MM.1S (cell line): Measurements from ENCODE around the gene TTLL5.

Experiments
- DNase-seq: peaks from one replicate; pipeline ENCODE4 v3.0.0-alpha.2; 2015
- H2AFZ ChIP-seq: fragments of 300-600 bp; sonication (generic); 2 replicates; pipeline ENCODE4 v1.6.0; 2016; ENCODE audit warnings: antibody characterized with exemption, low read length
- H3F3A ChIP-seq: fragments of 300-600 bp; sonication (generic); 2 replicates; pipeline ENCODE4 v1.6.1; 2016; ENCODE audit warnings: mild to moderate bottlenecking, antibody characterized with exemption, low read length, moderate library complexity, mixed read lengths; ENCODE audit not compliant: insufficient read depth
- H3K27ac ChIP-seq: fragments of 300-600 bp; sonication (generic); 2 replicates; pipeline ENCODE4 v1.5.1; 2016; ENCODE audit warnings: mild to moderate bottlenecking, low read length
- H3K27me3 ChIP-seq: fragments of 300-600 bp; sonication (generic); replicated peaks from 2 replicates; pipeline ENCODE4 v1.6.0; 2016; ENCODE audit warnings: low read length; ENCODE audit not compliant: insufficient read depth
- H3K36me3 ChIP-seq: fragments of 300-600 bp; sonication (generic); replicated peaks from 2 replicates; pipeline ENCODE4 v1.6.1; 2016; ENCODE audit warnings: mild to moderate bottlenecking, low read length, mixed read lengths; ENCODE audit not compliant: insufficient read depth
- H3K4me1 ChIP-seq: fragments of 300-600 bp; sonication (generic); 2 replicates; pipeline ENCODE4 v1.6.1; 2016; ENCODE audit warnings: low read length, mixed read lengths
- H3K4me2 ChIP-seq: fragments of 300-600 bp; sonication (generic); 2 replicates; pipeline ENCODE4 v1.6.0; 2016; ENCODE audit warnings: low read depth, low read length
- H3K4me3 ChIP-seq: fragments of 300-600 bp; sonication (generic); 2 replicates; pipeline ENCODE4 v1.5.1; 2016; ENCODE audit warnings: low read length, mixed read lengths
- H3K79me2 ChIP-seq: fragments of 300-600 bp; sonication (generic); 2 replicates; pipeline ENCODE4 v1.6.1; 2016; ENCODE audit warnings: mixed run types, low read length, mixed read lengths
- H3K9ac ChIP-seq: fragments of 300-600 bp; sonication (generic); 2 replicates; pipeline ENCODE4 v1.6.1; 2016; ENCODE audit warnings: low read length, mixed read lengths
- H3K9me2 ChIP-seq: fragments of 300-600 bp; sonication (generic); replicated peaks from 2 replicates; pipeline ENCODE4 v1.6.1; 2016; ENCODE audit warnings: mild to moderate bottlenecking, low read length, mixed read lengths; ENCODE audit not compliant: insufficient read depth
- H3K9me3 ChIP-seq: fragments of 300-600 bp; sonication (generic); replicated peaks from 2 replicates; pipeline ENCODE4 v1.6.1; 2016; ENCODE audit warnings: mild to moderate bottlenecking, low read length, mixed read lengths; ENCODE audit not compliant: insufficient read depth
- H4K20me1 ChIP-seq: fragments of 300-600 bp; sonication (generic); 2 replicates; pipeline ENCODE4 v1.6.1; 2016; ENCODE audit warnings: mild to moderate bottlenecking, low read length, moderate library complexity, mixed read lengths; ENCODE audit not compliant: insufficient read depth
- CTCF ChIP-seq: fragments of 300-600 bp; sonication (generic); IDR thresholded peaks from 2 replicates; pipeline ENCODE4 v1.5.1; 2016; ENCODE audit warnings: antibody characterized with exemption, low read length, mixed read lengths
- EZH2 ChIP-seq: fragments of 300-600 bp; sonication (generic); optimal IDR thresholded peaks from 2 replicates; pipeline ENCODE3; 2017; ENCODE audit warnings: low read depth, mild to moderate bottlenecking, antibody characterized with exemption, low read length, mixed read lengths
- EZH2phosphoT487 ChIP-seq: fragments of 300-600 bp; sonication (generic); IDR thresholded peaks from 2 replicates; pipeline ENCODE4 v1.6.1; 2018; ENCODE audit warnings: antibody characterized with exemption, low read length

Gene TTLL5

GRCh38 chr14:75854111-75854799 is 193.2 kb downstream of the TTLL5 start:
- Histone ChIP-seq H2AFZ (no peak overlapping the region), H3K4me2 (no peak overlapping the region), H3K36me3 (no peaks in the 10 kb centered on the region), H3K9me3 (no peaks in the 10 kb centered on the region), H3F3A (no peaks in the 10 kb centered on the region), H3K9me2 (no peaks in the 10 kb centered on the region), H3K79me2 (no peaks in the 10 kb centered on the region), H3K9ac (no peak overlapping the region), H4K20me1 (no peaks in the 10 kb centered on the region), H3K27me3 (no peaks in the 10 kb centered on the region), H3K4me3 (no peak overlapping the region), H3K4me1 (no peaks in the 10 kb centered on the region), H3K27ac (no peak overlapping the region)
- no peak for TF ChIP-seq EZH2phosphoT487
- TF ChIP-seq CTCF: no peak
- TF ChIP-seq EZH2: no peak
- no peak for DNase-seq

DNA sequence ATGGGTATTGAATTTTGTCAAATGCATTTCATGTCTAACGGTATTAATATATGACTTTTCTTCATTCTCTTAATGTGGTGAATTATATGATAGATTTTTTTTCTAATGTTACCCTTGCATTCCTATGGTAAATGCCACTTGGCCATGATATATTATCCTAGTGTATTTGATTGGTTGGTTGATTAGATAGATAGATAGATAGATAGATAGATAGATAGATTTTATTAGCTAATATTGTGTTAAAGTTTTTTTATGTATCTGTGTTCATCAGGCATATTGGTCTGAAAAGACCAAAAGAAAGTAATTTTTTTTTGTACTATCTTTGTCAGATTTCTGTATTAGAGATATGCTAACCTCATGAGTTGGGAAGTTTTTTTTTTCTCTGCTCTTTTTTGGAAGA is 196.2 kb downstream of the TTLL5 start:
- Histone ChIP-seq H3K27me3 (no peaks in the 10 kb centered on the region), H3K9me3 (no peaks in the 10 kb centered on the region), H3K4me3 (no peak overlapping the region), H2AFZ (no peak overlapping the region), H3K79me2 (no peaks in the 10 kb centered on the region), H3K4me2 (no peak overlapping the region), H3K27ac (no peak overlapping the region), H4K20me1 (no peaks in the 10 kb centered on the region), H3K4me1 (peaks cover 15% of the 10 kb centered on the region), H3K36me3 (no peaks in the 10 kb centered on the region), H3K9me2 (no peaks in the 10 kb centered on the region), H3F3A (no peaks in the 10 kb centered on the region), H3K9ac (no peak overlapping the region)
- no peak for TF ChIP-seq EZH2
- TF ChIP-seq CTCF: no peak
- no peak for TF ChIP-seq EZH2phosphoT487
- no peak for DNase-seq

DNA sequence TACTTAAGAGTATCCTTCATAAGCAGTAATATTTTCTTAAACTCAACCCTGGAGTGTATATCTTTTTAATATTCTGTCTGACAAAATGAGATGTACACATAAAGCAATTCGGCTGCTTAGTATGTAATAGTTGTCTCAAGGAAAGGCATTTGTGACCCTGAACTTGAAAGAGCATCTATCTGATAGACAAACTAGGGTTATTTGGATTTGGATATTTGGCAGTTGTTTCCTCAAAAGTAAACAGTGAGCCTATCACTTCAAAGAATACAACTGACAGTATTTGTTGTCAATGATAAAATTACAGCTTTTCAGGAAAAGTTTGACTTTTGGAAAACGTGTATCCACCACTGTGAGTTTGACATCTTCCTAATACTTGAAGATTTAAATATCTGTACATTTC is 197.3 kb downstream of the TTLL5 start:
- Histone ChIP-seq H2AFZ (no peak overlapping the region), H3K9ac (no peak overlapping the region), H3K27me3 (no peaks in the 10 kb centered on the region), H3K79me2 (no peaks in the 10 kb centered on the region), H3K27ac (no peak overlapping the region), H4K20me1 (no peaks in the 10 kb centered on the region), H3F3A (no peaks in the 10 kb centered on the region), H3K9me2 (no peaks in the 10 kb centered on the region), H3K36me3 (no peaks in the 10 kb centered on the region), H3K9me3 (no peaks in the 10 kb centered on the region), H3K4me2 (no peak overlapping the region), H3K4me3 (no peak overlapping the region), H3K4me1 (peaks cover 15% of the 10 kb centered on the region)
- no peak for DNase-seq
- TF ChIP-seq CTCF (no peak), EZH2phosphoT487 (no peak), EZH2 (no peak)
